ENCODE results near the gene PRKG1.

DNA sequence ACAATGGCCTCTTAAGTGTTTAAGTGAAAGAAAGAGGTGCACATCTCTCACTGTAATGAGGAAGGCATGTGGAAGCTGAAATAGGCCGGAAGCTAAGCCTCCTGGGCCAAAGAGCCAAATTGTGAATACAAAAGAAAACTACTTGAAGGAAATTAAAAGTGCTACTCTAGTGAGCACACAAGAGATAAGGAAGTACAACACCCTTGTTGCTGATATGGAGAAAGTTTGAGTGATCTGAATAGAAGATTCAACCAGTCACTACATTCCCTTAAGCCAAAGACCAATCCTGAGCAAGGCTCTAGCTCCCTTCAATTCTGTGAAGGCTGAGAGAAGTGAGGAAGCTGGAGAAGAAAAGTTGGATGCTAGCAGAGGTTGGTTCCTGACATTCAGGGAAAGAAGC, 1248.0 kb downstream of the PRKG1 start:
- TF ChIP-seq EZH2phosphoT487 (conservative IDR thresholded peaks at IDR 0.05; ENCODE audit: low read length), result no peak
- TF ChIP-seq, protein P1, sequence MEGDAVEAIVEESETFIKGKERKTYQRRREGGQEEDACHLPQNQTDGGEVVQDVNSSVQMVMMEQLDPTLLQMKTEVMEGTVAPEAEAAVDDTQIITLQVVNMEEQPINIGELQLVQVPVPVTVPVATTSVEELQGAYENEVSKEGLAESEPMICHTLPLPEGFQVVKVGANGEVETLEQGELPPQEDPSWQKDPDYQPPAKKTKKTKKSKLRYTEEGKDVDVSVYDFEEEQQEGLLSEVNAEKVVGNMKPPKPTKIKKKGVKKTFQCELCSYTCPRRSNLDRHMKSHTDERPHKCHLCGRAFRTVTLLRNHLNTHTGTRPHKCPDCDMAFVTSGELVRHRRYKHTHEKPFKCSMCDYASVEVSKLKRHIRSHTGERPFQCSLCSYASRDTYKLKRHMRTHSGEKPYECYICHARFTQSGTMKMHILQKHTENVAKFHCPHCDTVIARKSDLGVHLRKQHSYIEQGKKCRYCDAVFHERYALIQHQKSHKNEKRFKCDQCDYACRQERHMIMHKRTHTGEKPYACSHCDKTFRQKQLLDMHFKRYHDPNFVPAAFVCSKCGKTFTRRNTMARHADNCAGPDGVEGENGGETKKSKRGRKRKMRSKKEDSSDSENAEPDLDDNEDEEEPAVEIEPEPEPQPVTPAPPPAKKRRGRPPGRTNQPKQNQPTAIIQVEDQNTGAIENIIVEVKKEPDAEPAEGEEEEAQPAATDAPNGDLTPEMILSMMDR (IDR thresholded peaks at IDR 0.05; ENCODE audit: insufficient read depth, low read length, poor library complexity, severe bottlenecking), result no peak
